H9 (cell line): Measurements from ENCODE around the gene DCP1B. TPM values are rescaled to one million over a fixed set of nuclear protein-coding genes. Genes with fewer than 3 reads are reported as not detected.

Experiments used
- DNase-seq: peaks from one replicate; pipeline ENCODE4 v3.0.0-alpha.2; 2017
- H2AFZ ChIP-seq: one replicate; pipeline ENCODE4 v1.6.1; 2013; ENCODE audit warnings: mild to moderate bottlenecking, low read length, control low read depth, moderate library complexity
- H2AK5ac ChIP-seq: 2 replicates; pipeline ENCODE4 v1.6.1; 2013; ENCODE audit warnings: low read length, control low read depth, mixed read lengths; ENCODE audit not compliant: insufficient read length
- H2BK120ac ChIP-seq: one replicate; pipeline ENCODE4 v1.6.1; 2013; ENCODE audit warnings: low read depth, mild to moderate bottlenecking, low read length, control low read depth, inconsistent platforms; ENCODE audit not compliant: poor library complexity, severe bottlenecking
- H2BK12ac ChIP-seq: 2 replicates; pipeline ENCODE4 v1.6.1; 2013; ENCODE audit warnings: low read length, control low read depth, mixed read lengths, low read depth; ENCODE audit not compliant: insufficient read length
- H2BK15ac ChIP-seq: 2 replicates; pipeline ENCODE4 v1.6.1; 2013; ENCODE audit warnings: low read depth, low read length, control low read depth
- H2BK20ac ChIP-seq: one replicate; pipeline ENCODE4 v1.6.1; 2013; ENCODE audit warnings: low read depth, mild to moderate bottlenecking, low read length, control low read depth, inconsistent platforms; ENCODE audit not compliant: poor library complexity, severe bottlenecking
- H2BK5ac ChIP-seq: 2 replicates; pipeline ENCODE4 v1.6.1; 2013; ENCODE audit warnings: low read length, control low read depth, mixed read lengths; ENCODE audit not compliant: insufficient read length
- H3K14ac ChIP-seq: 2 replicates; pipeline ENCODE4 v1.6.1; 2013; ENCODE audit warnings: low read length, control low read depth; ENCODE audit not compliant: insufficient read depth
- H3K18ac ChIP-seq: 2 replicates; pipeline ENCODE4 v1.6.1; 2013; ENCODE audit warnings: low read depth, mild to moderate bottlenecking, mixed read lengths, low read length, control low read depth; ENCODE audit not compliant: insufficient read length
- H3K23ac ChIP-seq: 2 replicates; pipeline ENCODE4 v1.6.1; 2013; ENCODE audit warnings: low read length, control low read depth, mixed read lengths, low read depth; ENCODE audit not compliant: insufficient read length
- H3K23me2 ChIP-seq: 2 replicates; pipeline ENCODE4 v1.6.1; 2013; ENCODE audit warnings: low read depth, mild to moderate bottlenecking, mixed read lengths, low read length, control low read depth; ENCODE audit not compliant: insufficient read length, poor library complexity, severe bottlenecking
- H3K27ac ChIP-seq: 2 replicates; pipeline ENCODE4 v1.5.1; 2013; ENCODE audit warnings: low read length, control low read depth, mixed read lengths, low read depth; ENCODE audit not compliant: insufficient read length
- H3K27me3 ChIP-seq: 2 replicates; pipeline ENCODE4 v1.6.1; 2013; ENCODE audit warnings: low read length, control low read depth, inconsistent platforms; ENCODE audit not compliant: insufficient read depth
- H3K4ac ChIP-seq: 2 replicates; pipeline ENCODE4 v1.6.1; 2013; ENCODE audit warnings: low read depth, mild to moderate bottlenecking, control low read depth, inconsistent platforms, low read length, moderate library complexity
- H3K4me1 ChIP-seq: 2 replicates; pipeline ENCODE4 v1.6.1; 2013; ENCODE audit warnings: low read length, control low read depth, inconsistent platforms; ENCODE audit not compliant: insufficient read depth
- H3K4me2 ChIP-seq: 2 replicates; pipeline ENCODE4 v1.6.1; 2013; ENCODE audit warnings: low read length, control low read depth, mixed read lengths; ENCODE audit not compliant: insufficient read length, insufficient read depth
- H3K56ac ChIP-seq: 2 replicates; pipeline ENCODE4 v1.6.1; 2013; ENCODE audit warnings: low read depth, mild to moderate bottlenecking, mixed read lengths, low read length, control low read depth; ENCODE audit not compliant: insufficient read length
- H3K79me1 ChIP-seq: 2 replicates; pipeline ENCODE4 v1.6.1; 2013; ENCODE audit warnings: low read depth, mild to moderate bottlenecking, moderate library complexity, low read length, control low read depth, inconsistent platforms; ENCODE audit not compliant: insufficient read depth, poor library complexity, severe bottlenecking
- H3K79me2 ChIP-seq: 2 replicates; pipeline ENCODE4 v1.6.1; 2013; ENCODE audit warnings: low read length, control low read depth, inconsistent platforms; ENCODE audit not compliant: insufficient read depth
- H3K9ac ChIP-seq: 2 replicates; pipeline ENCODE4 v1.6.1; 2013; ENCODE audit warnings: low read length, control low read depth, mixed read lengths; ENCODE audit not compliant: insufficient read length; ENCODE audit errors: extremely low read depth
- H3K9me3 ChIP-seq: one replicate; pipeline ENCODE4 v1.6.1; 2013; ENCODE audit warnings: low read depth, low read length, inconsistent platforms; ENCODE audit not compliant: control insufficient read depth
- H3T11ph ChIP-seq: one replicate; pipeline ENCODE4 v1.6.1; 2013; ENCODE audit warnings: mild to moderate bottlenecking, low read length, control low read depth, inconsistent platforms
- H4K20me1 ChIP-seq: one replicate; pipeline ENCODE4 v1.6.1; 2013; ENCODE audit not compliant: control insufficient read depth, insufficient read length, insufficient read depth
- H4K5ac ChIP-seq: 2 replicates; pipeline ENCODE4 v1.6.1; 2013; ENCODE audit warnings: low read depth, mild to moderate bottlenecking, mixed read lengths, low read length, control low read depth; ENCODE audit not compliant: insufficient read length
- H4K8ac ChIP-seq: replicated peaks from 2 replicates; pipeline ENCODE4 v1.6.1; 2013; ENCODE audit warnings: low read length, control low read depth, mixed read lengths, low read depth; ENCODE audit not compliant: insufficient read length
- H4K91ac ChIP-seq: 2 replicates; pipeline ENCODE4 v1.6.1; 2013; ENCODE audit warnings: low read depth, mild to moderate bottlenecking, moderate library complexity, mixed read lengths, low read length, control low read depth; ENCODE audit not compliant: insufficient read length
- H3K27ac Mint-ChIP-seq, 3 experiments: 2 replicates in 2 of 3; 3 replicates in 1 of 3; pipeline ENCODE4 v1.8.0; 2020 to 2021; ENCODE audit warnings: mixed read lengths in 3 of 3, mild to moderate bottlenecking in 1 of 3, moderate library complexity in 1 of 3
- H3K27me3 Mint-ChIP-seq: 2 replicates; pipeline ENCODE4 v1.8.0; 2021; ENCODE audit warnings: low read depth, mild to moderate bottlenecking, moderate library complexity, mixed read lengths
- H3K36me3 Mint-ChIP-seq, 3 experiments: 2 replicates in 2 of 3; 3 replicates in 1 of 3; pipeline ENCODE4 v1.8.0; 2020 to 2021; ENCODE audit warnings: low read depth in 3 of 3, mixed read lengths in 3 of 3; ENCODE audit not compliant: insufficient read depth in 1 of 3
- H3K4me1 Mint-ChIP-seq, 2 experiments: 2 replicates each; pipeline ENCODE4 v1.8.0; 2020; ENCODE audit warnings: mixed read lengths in 2 of 2
- H3K4me3 Mint-ChIP-seq, 2 experiments: 2 replicates in 1 of 2; 3 replicates in 1 of 2; pipeline ENCODE4 v1.8.0; 2020 to 2021; ENCODE audit warnings: mild to moderate bottlenecking in 2 of 2, mixed read lengths in 2 of 2, moderate library complexity in 1 of 2
- H3K9me3 Mint-ChIP-seq, 2 experiments: 2 replicates in 1 of 2; 3 replicates in 1 of 2; pipeline ENCODE4 v1.8.0; 2020; ENCODE audit warnings: mild to moderate bottlenecking in 2 of 2, mixed read lengths in 2 of 2, moderate library complexity in 1 of 2
- WGBS: extraction: QIAGEN DNeasy Blood & Tissue Kit; methylation state at CpG from one replicate; pipeline ENCODE4 v1.1.7; 2013; ENCODE audit warnings: missing lambda C conversion rate, low lambda C conversion rate, mixed read lengths; ENCODE audit not compliant: insufficient read length; ENCODE audit errors: extremely low coverage; 5-methylcytosine and 5-hydroxymethylcytosine counted together
- total RNA-seq: library from RNA; stranded (reverse); gene quantifications from 2 replicates; pipeline ENCODE4 v1.2.1, GENCODE V29; 2021
- TF ChIP-seq, protein P1 (sequence below): fragments of 200-600 bp; sonication (generic); conservative IDR thresholded peaks from 3 replicates; pipeline ENCODE4 v1.8.0; 2021; ENCODE audit warnings: antibody characterized with exemption, mild to moderate bottlenecking

DCP1B gene
- total RNA-seq, 1 experiment from 2014 or later, result 11.2 TPM

DNA sequence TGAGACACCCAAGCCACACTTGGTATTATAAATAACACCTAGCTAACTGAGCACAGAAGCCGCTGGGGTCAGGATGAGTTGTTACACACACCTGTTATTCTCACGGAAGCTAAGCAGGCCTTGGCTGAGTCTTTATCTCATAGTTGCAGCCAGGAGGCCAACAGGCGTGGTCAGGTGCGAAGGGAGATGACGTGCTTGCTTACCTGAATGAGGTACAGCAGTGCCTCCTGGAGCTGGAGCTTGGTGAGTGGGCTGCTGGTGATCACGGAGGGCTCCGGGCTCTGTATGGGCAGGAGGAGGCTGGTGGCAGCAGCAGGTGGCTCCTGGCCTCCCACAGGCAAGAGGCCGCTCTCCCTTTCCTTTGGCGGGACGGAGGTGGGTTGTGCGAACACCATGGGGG lies 55.4 kb downstream of the DCP1B start:
- H3K4me2 ChIP-seq, result no peak overlapping the region
- no peaks in the 10 kb centered on the region for H3K23me2 ChIP-seq
- H2BK15ac ChIP-seq, result no peak overlapping the region
- no peak overlapping the region for H2BK20ac ChIP-seq
- H3K9ac ChIP-seq, result no peak overlapping the region
- H3K79me1 ChIP-seq, result no peaks in the 10 kb centered on the region
- DNase-seq, result peak; percentile 28
- no peaks in the 10 kb centered on the region for H3K9me3 ChIP-seq
- WGBS, result no CpG with 5 or more reads among the region's 11 CpGs
- no peak overlapping the region for H4K91ac ChIP-seq
- H2AK5ac ChIP-seq, result no peak overlapping the region
- H3K4ac ChIP-seq, result no peak overlapping the region
- no peak overlapping the region for H3K23ac ChIP-seq
- H2AFZ ChIP-seq, result no peak overlapping the region
- TF ChIP-seq, protein P1, sequence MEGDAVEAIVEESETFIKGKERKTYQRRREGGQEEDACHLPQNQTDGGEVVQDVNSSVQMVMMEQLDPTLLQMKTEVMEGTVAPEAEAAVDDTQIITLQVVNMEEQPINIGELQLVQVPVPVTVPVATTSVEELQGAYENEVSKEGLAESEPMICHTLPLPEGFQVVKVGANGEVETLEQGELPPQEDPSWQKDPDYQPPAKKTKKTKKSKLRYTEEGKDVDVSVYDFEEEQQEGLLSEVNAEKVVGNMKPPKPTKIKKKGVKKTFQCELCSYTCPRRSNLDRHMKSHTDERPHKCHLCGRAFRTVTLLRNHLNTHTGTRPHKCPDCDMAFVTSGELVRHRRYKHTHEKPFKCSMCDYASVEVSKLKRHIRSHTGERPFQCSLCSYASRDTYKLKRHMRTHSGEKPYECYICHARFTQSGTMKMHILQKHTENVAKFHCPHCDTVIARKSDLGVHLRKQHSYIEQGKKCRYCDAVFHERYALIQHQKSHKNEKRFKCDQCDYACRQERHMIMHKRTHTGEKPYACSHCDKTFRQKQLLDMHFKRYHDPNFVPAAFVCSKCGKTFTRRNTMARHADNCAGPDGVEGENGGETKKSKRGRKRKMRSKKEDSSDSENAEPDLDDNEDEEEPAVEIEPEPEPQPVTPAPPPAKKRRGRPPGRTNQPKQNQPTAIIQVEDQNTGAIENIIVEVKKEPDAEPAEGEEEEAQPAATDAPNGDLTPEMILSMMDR, result no peak
- no peak overlapping the region for H2BK120ac ChIP-seq
- no peak overlapping the region for H3T11ph ChIP-seq
- no peak overlapping the region for H3K27ac ChIP-seq
- Mint-ChIP-seq H3K9me3 (peaks cover 10 to 14% of the 10 kb centered on the region in 2 experiments), H3K27me3 (no peaks in the 10 kb centered on the region), H3K27ac (peak overlapping the region in 1 of 3 experiments; percentile 91; a peak in 2 of 7 replicates), H3K36me3 (peaks cover 26 to 79% (median 71%) of the 10 kb centered on the region in 3 experiments), H3K4me1 (peaks cover 10 to 15% of the 10 kb centered on the region in 2 experiments), H3K4me3 (no peak overlapping the region)
- H2BK5ac ChIP-seq, result no peak overlapping the region
- H3K27me3 ChIP-seq, result no peaks in the 10 kb centered on the region
- no peak overlapping the region for H3K18ac ChIP-seq
- no peak overlapping the region for H4K5ac ChIP-seq
- no peak overlapping the region for H2BK12ac ChIP-seq
- H3K79me2 ChIP-seq, result no peaks in the 10 kb centered on the region
- no peak overlapping the region for H3K14ac ChIP-seq
- H3K4me1 ChIP-seq, result peaks cover 4% of the 10 kb centered on the region; the same call in 1 of the 2 replicates
- H3K56ac ChIP-seq, result no peak overlapping the region
- no peaks in the 10 kb centered on the region for H4K20me1 ChIP-seq
- no peak overlapping the region for H4K8ac ChIP-seq
